Smooth muscle cell (in vitro differentiated cells): Measurements from ENCODE around the gene SYCE1. TPM values are rescaled to one million over a fixed set of nuclear protein-coding genes. Genes with fewer than 3 reads are reported as not detected.

Experiments
- DNase-seq: peaks from one replicate; lab custom pipeline; 2025; ENCODE audit not compliant: unreplicated experiment; lab: John Stamatoyannopoulos, UW
- H2AFZ ChIP-seq: fragments of 200-600 bp; sonication (generic); 2 replicates; pipeline ENCODE4 v1.6.0; 2016; ENCODE audit warnings: antibody characterized with exemption, low read depth, mild to moderate bottlenecking
- H3F3A ChIP-seq: fragments of 200-600 bp; sonication (generic); 2 replicates; pipeline ENCODE4 v1.6.0; 2017; ENCODE audit warnings: antibody characterized with exemption, low read depth
- H3K27ac ChIP-seq: fragments of 200-600 bp; sonication (generic); 2 replicates; pipeline ENCODE4 v1.5.1; 2016; ENCODE audit warnings: low read depth, mild to moderate bottlenecking
- H3K27me3 ChIP-seq: fragments of 200-600 bp; sonication (generic); 2 replicates; pipeline ENCODE4 v1.6.1; 2016; ENCODE audit warnings: low read depth, mild to moderate bottlenecking
- H3K36me3 ChIP-seq: fragments of 200-600 bp; sonication (generic); 2 replicates; pipeline ENCODE4 v1.5.1; 2016; ENCODE audit warnings: low read depth
- H3K4me1 ChIP-seq: fragments of 200-600 bp; sonication (generic); 2 replicates; pipeline ENCODE4 v1.5.1; 2016; ENCODE audit warnings: low read depth
- H3K4me2 ChIP-seq: fragments of 200-600 bp; sonication (generic); 2 replicates; pipeline ENCODE4 v1.6.0; 2016; ENCODE audit warnings: mild to moderate bottlenecking
- H3K4me3 ChIP-seq: fragments of 200-600 bp; sonication (generic); 2 replicates; pipeline ENCODE4 v1.5.1; 2016; ENCODE audit warnings: mild to moderate bottlenecking
- H3K79me2 ChIP-seq: fragments of 200-600 bp; sonication (generic); 2 replicates; pipeline ENCODE4 v1.6.0; 2016; ENCODE audit warnings: low read depth, mild to moderate bottlenecking
- H3K9ac ChIP-seq: fragments of 200-600 bp; sonication (generic); 2 replicates; pipeline ENCODE4 v1.6.0; 2016; ENCODE audit warnings: low read depth
- H3K9me3 ChIP-seq: fragments of 200-600 bp; sonication (generic); replicated peaks from 2 replicates; pipeline ENCODE4 v1.5.1; 2016; ENCODE audit warnings: low read depth
- H4K20me1 ChIP-seq: fragments of 200-600 bp; sonication (generic); 2 replicates; pipeline ENCODE4 v1.6.0; 2016; ENCODE audit warnings: low read depth
- WGBS: methylation state at CpG from one replicate; pipeline ENCODE4 v1.1.7; 2016; ENCODE audit warnings: low lambda C conversion rate; 5-methylcytosine and 5-hydroxymethylcytosine counted together
- polyA plus RNA-seq: library from polyadenylated mRNA; unstranded; fragments of >200 nt; fragmentation: Nextera tagmentation; extraction: Ambion mirVana; gene quantifications from 2 replicates; pipeline ENCODE4 v1.2.1, GENCODE V29; 2016
- total RNA-seq: library from RNA; depleted of rRNA; stranded (reverse); fragments of >200 nt; gene quantifications from 2 replicates; pipeline ENCODE4 v1.2.3, GENCODE V29; 2014
- TF ChIP-seq, protein P1 (sequence below): fragments of 200-600 bp; sonication (generic); IDR thresholded peaks from 2 replicates; pipeline ENCODE4 v1.5.1; 2017; ENCODE audit warnings: borderline replicate concordance, mild to moderate bottlenecking, antibody characterized with exemption; ENCODE audit not compliant: insufficient read depth, poor library complexity, severe bottlenecking

The SYCE1 gene
- total and polyA plus RNA-seq, 2 experiments from 2014 or later = 0.13 TPM; not detected in 1

DNA sequence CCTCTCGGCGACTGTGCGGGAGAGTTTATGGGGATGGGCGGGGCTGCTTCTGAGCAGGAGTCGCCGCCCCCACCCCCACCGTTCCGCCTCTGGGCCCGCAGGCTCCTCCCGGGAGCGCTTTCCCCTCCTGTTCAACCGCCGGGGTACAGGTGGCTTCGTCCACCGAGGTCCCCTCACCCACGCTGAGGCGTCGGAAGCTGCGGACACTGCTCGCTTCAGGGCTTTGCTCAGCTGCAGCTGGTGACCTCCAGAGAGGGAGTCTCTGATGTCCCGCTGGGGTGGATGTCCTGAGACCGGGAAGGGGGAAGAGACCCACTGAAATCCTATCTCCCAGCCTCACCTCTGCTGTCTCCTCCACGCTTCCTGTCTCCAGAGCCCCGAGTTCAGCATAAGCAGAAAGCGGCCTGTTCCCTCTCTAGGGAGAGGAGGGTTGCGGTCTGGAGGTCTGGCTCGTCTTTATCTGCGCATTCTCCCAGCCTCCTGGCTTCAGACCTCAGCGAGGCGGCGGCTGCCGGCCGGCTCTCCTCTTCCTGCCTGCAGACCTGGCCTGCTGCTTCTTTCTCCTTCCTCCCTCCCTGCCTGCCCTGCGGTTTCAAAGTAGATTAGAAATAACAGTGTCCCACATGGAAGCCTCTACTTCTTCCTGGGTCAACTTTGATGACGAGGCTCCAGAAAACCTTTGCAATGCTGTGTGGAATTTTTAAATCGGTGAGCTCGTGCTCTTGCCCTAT, 36.4 kb downstream of the SYCE1 start:
- Histone ChIP-seq H3K4me1 (no peaks in the 10 kb centered on the region), H3F3A (no peaks in the 10 kb centered on the region), H3K27ac (no peak overlapping the region), H3K9me3 (peaks cover 5% of the 10 kb centered on the region), H3K27me3 (no peaks in the 10 kb centered on the region), H2AFZ (no peak overlapping the region), H3K9ac (no peak overlapping the region), H3K79me2 (no peaks in the 10 kb centered on the region), H3K4me3 (no peak overlapping the region), H3K4me2 (no peak overlapping the region), H3K36me3 (no peaks in the 10 kb centered on the region), H4K20me1 (no peaks in the 10 kb centered on the region)
- 85% methylated on average over 34 of the region's 37 CpGs for WGBS
- TF ChIP-seq, protein P1, sequence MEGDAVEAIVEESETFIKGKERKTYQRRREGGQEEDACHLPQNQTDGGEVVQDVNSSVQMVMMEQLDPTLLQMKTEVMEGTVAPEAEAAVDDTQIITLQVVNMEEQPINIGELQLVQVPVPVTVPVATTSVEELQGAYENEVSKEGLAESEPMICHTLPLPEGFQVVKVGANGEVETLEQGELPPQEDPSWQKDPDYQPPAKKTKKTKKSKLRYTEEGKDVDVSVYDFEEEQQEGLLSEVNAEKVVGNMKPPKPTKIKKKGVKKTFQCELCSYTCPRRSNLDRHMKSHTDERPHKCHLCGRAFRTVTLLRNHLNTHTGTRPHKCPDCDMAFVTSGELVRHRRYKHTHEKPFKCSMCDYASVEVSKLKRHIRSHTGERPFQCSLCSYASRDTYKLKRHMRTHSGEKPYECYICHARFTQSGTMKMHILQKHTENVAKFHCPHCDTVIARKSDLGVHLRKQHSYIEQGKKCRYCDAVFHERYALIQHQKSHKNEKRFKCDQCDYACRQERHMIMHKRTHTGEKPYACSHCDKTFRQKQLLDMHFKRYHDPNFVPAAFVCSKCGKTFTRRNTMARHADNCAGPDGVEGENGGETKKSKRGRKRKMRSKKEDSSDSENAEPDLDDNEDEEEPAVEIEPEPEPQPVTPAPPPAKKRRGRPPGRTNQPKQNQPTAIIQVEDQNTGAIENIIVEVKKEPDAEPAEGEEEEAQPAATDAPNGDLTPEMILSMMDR = no peak
- DNase-seq = no peak

DNA sequence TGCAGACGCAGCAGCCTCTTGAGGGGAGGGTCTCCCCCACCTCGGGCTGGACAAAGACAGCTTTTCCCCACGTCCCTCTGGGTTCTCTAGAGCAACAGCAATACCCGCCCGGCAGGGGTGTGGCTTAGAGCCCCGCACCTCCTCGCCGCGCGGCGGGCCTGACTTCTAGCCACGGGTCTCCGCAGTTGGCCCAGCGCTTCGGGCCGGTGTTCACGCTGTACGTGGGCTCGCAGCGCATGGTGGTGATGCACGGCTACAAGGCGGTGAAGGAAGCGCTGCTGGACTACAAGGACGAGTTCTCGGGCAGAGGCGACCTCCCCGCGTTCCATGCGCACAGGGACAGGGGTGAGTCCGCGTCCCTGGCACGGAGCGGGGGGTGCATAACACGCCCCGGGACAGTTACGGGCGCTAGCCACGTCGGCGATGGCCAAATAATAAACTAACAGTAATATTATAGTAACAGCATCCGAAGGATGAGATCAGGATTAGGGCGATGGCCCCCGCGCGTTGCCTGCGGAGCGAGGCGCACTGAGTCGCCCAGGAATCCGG, 37.0 kb downstream of the SYCE1 start:
- no peak overlapping the region for H3K4me2 ChIP-seq
- DNase-seq = no peak
- H3K27me3 ChIP-seq = no peaks in the 10 kb centered on the region
- no peak overlapping the region for H3K27ac ChIP-seq
- H2AFZ ChIP-seq = no peak overlapping the region
- H3K9me3 ChIP-seq = peaks cover 5% of the 10 kb centered on the region
- no peaks in the 10 kb centered on the region for H3K36me3 ChIP-seq
- no peaks in the 10 kb centered on the region for H3F3A ChIP-seq
- no peaks in the 10 kb centered on the region for H4K20me1 ChIP-seq
- H3K9ac ChIP-seq = no peak overlapping the region
- no peaks in the 10 kb centered on the region for H3K79me2 ChIP-seq
- TF ChIP-seq, protein P1 = no peak
- H3K4me1 ChIP-seq = no peaks in the 10 kb centered on the region
- WGBS = 92% methylated on average over 50 of the region's 50 CpGs
- H3K4me3 ChIP-seq = no peak overlapping the region

DNA sequence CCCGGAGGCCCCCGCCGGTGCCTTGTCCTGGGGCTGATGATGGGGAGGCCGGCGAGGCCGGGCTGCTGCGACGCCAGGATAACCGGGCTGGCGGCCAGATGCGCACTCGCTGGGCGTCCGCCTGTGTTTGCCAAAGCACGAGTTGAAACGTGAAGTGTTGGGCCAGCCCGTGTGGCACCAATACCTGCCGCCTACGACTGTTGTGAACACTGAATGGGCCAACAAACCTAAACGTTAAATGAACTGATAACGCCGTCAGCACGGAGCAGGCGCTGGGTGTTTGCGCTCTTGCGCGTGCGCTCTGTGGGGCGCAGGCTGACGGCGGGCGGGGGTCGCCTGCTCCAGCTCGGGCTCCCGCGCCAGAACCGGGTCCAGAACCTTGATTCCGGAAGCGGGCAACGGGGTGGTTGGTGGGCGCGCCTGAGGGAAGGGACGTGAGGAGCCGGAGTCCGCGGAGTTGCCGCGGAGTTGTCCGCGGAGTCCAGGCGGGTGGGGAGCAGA, 37.6 kb downstream of the SYCE1 start:
- no peak overlapping the region for H3K4me2 ChIP-seq
- no peak overlapping the region for H3K9ac ChIP-seq
- no peaks in the 10 kb centered on the region for H4K20me1 ChIP-seq
- H3K27ac ChIP-seq = no peak overlapping the region
- no peaks in the 10 kb centered on the region for H3K36me3 ChIP-seq
- no peaks in the 10 kb centered on the region for H3K79me2 ChIP-seq
- TF ChIP-seq, protein P1 = no peak
- peaks cover 5% of the 10 kb centered on the region for H3K9me3 ChIP-seq
- no peak for DNase-seq
- H3K27me3 ChIP-seq = no peaks in the 10 kb centered on the region
- H3F3A ChIP-seq = no peaks in the 10 kb centered on the region
- no peak overlapping the region for H3K4me3 ChIP-seq
- no peak overlapping the region for H2AFZ ChIP-seq
- H3K4me1 ChIP-seq = no peaks in the 10 kb centered on the region
- 91% methylated on average over 50 of the region's 51 CpGs for WGBS
